Peyer's patch (tissue), 4 donors: ENCODE results near the gene LTN1. TPM values are rescaled to one million over a fixed set of nuclear protein-coding genes. Genes with fewer than 3 reads are reported as not detected.

ENCODE experiments used
- DNase-seq, 3 donors: peaks; one replicate each; pipeline ENCODE4 v3.0.0-alpha.2; 2017 to 2019
- H3K27ac ChIP-seq, 4 donors: fragments of 200-600 bp; sonication (generic); one replicate each; pipeline ENCODE4 v1.5.1; 2016 to 2019
- H3K27me3 ChIP-seq, 2 donors: fragments of 200-600 bp; sonication (generic); one replicate each; pipeline ENCODE4 v1.5.1; 2019
- H3K36me3 ChIP-seq, 3 donors: fragments of 200-600 bp; sonication (generic); one replicate each; pipeline ENCODE4 v1.5.1; 2016 to 2019
- H3K4me1 ChIP-seq, 4 donors: fragments of 200-600 bp; sonication (generic); one replicate each; pipeline ENCODE4 v1.5.1; 2016 to 2019
- H3K4me3 ChIP-seq, 4 donors: fragments of 200-600 bp; sonication (generic); 1 replicate in 3 of 4; 2 replicates in 1 of 4; pipeline ENCODE4 v1.5.1; 2016 to 2019; ENCODE audit warnings: mild to moderate bottlenecking in 1 of 4
- H3K9me3 ChIP-seq, 4 donors: fragments of 200-600 bp; sonication (generic); one replicate each; pipeline ENCODE4 v1.5.1; 2016 to 2019; ENCODE audit warnings: mild to moderate bottlenecking in 1 of 4
- CTCF ChIP-seq, 6 experiments: fragments of 450-650 bp in 4 of 6; fragments of 200-600 bp in 2 of 6; sonication (generic) in 1 of 6; IDR thresholded peaks; one replicate each; pipeline ENCODE4 v1.5.1; 2017 to 2019; ENCODE audit warnings: antibody characterized with exemption in 6 of 6, mild to moderate bottlenecking in 3 of 6, moderate library complexity in 1 of 6
- POLR2A ChIP-seq, 2 donors: fragments of 450-650 bp; IDR thresholded peaks; one replicate each; pipeline ENCODE4 v1.5.1; 2017; ENCODE audit warnings: antibody characterized with exemption in 2 of 2, mild to moderate bottlenecking in 2 of 2, moderate library complexity in 2 of 2
- total RNA-seq, 4 donors: library from RNA; depleted of rRNA; stranded (reverse); fragments of >200 nt; gene quantifications; one replicate each; pipeline ENCODE4 v1.1.0, GENCODE V29; 2016

LTN1 gene
- total RNA-seq, 4 donors from 2014 or later, result 19.6 to 42.1 (median 27.8) TPM

GRCh38 chr21:28952686-28953085 lies 40.0 kb downstream of the LTN1 start:
- no peaks in the 10 kb centered on the region for H3K9me3 ChIP-seq
- H3K27ac ChIP-seq, result no peak overlapping the region
- peaks cover 0 to 76% (median 0%) of the 10 kb centered on the region in 3 donors for H3K36me3 ChIP-seq
- H3K27me3 ChIP-seq, result no peaks in the 10 kb centered on the region
- TF ChIP-seq POLR2A (IDR thresholded peaks at IDR 0.05) (no peak), CTCF (IDR thresholded peaks at IDR 0.05) (no peak)
- DNase-seq, result no peak
- no peak overlapping the region for H3K4me3 ChIP-seq
- no peaks in the 10 kb centered on the region for H3K4me1 ChIP-seq

GRCh38 chr21:28949318-28949717 lies 43.4 kb downstream of the LTN1 start:
- Histone ChIP-seq H3K27ac (no peak overlapping the region), H3K36me3 (peaks cover 0 to 78% (median 0%) of the 10 kb centered on the region in 3 donors), H3K27me3 (no peaks in the 10 kb centered on the region), H3K9me3 (no peaks in the 10 kb centered on the region), H3K4me1 (no peaks in the 10 kb centered on the region), H3K4me3 (no peak overlapping the region)
- TF ChIP-seq POLR2A (IDR thresholded peaks at IDR 0.05), result no peak
- TF ChIP-seq CTCF (IDR thresholded peaks at IDR 0.05), result no peak
- no peak for DNase-seq

- Histone ChIP-seq H3K4me3 (no peak overlapping the region), H3K36me3 (peaks cover 0 to 74% (median 0%) of the 10 kb centered on the region in 3 donors), H3K4me1 (no peaks in the 10 kb centered on the region), H3K27me3 (no peaks in the 10 kb centered on the region), H3K9me3 (no peaks in the 10 kb centered on the region), H3K27ac (no peak overlapping the region)
- no peak for DNase-seq
- TF ChIP-seq CTCF (IDR thresholded peaks at IDR 0.05) (no peak), POLR2A (IDR thresholded peaks at IDR 0.05) (no peak)
These were observed 48.4 kb downstream of the LTN1 start for GRCh38 chr21:28944296-28944695.

- Histone ChIP-seq H3K9me3 (no peaks in the 10 kb centered on the region), H3K4me1 (no peaks in the 10 kb centered on the region), H3K27me3 (no peaks in the 10 kb centered on the region), H3K36me3 (peaks cover 0 to 73% (median 0%) of the 10 kb centered on the region in 3 donors), H3K4me3 (no peak overlapping the region), H3K27ac (no peak overlapping the region)
- no peak for DNase-seq
- TF ChIP-seq POLR2A (IDR thresholded peaks at IDR 0.05), result no peak
- TF ChIP-seq CTCF (IDR thresholded peaks at IDR 0.05), result no peak
These were observed 49.0 kb downstream of the LTN1 start for GRCh38 chr21:28943631-28944030.

GRCh38 chr21:28938726-28939125 lies 54.0 kb downstream of the LTN1 start:
- TF ChIP-seq CTCF (IDR thresholded peaks at IDR 0.05) (no peak), POLR2A (IDR thresholded peaks at IDR 0.05) (no peak)
- no peaks in the 10 kb centered on the region for H3K27me3 ChIP-seq
- H3K4me3 ChIP-seq, result no peak overlapping the region
- no peak for DNase-seq
- H3K27ac ChIP-seq, result no peak overlapping the region
- H3K36me3 ChIP-seq, result peaks cover 0 to 67% (median 0%) of the 10 kb centered on the region in 3 donors
- no peaks in the 10 kb centered on the region for H3K9me3 ChIP-seq
- no peaks in the 10 kb centered on the region for H3K4me1 ChIP-seq

- Histone ChIP-seq H3K36me3 (peaks cover 0 to 60% (median 0%) of the 10 kb centered on the region in 3 donors), H3K27ac (no peak overlapping the region), H3K27me3 (no peaks in the 10 kb centered on the region), H3K4me3 (no peak overlapping the region), H3K4me1 (no peaks in the 10 kb centered on the region), H3K9me3 (no peaks in the 10 kb centered on the region)
- no peak for DNase-seq
- no peak for TF ChIP-seq POLR2A (IDR thresholded peaks at IDR 0.05)
- TF ChIP-seq CTCF (IDR thresholded peaks at IDR 0.05), result no peak
These were observed 54.9 kb downstream of the LTN1 start for GRCh38 chr21:28937737-28938136.
